CD1c-positive myeloid dendritic cell (primary cell): ENCODE data around the gene GLS.
"Not testable (repeated sequence)": the region's sequence is repeated elsewhere in the genome, so short reads cannot be mapped to it uniquely, and the experiment has no call there.

Experiments
- DNase-seq: peaks from one replicate; pipeline ENCODE4 v3.0.0-alpha.2; 2016; ENCODE audit errors: extremely low spot score

Gene GLS

DNA sequence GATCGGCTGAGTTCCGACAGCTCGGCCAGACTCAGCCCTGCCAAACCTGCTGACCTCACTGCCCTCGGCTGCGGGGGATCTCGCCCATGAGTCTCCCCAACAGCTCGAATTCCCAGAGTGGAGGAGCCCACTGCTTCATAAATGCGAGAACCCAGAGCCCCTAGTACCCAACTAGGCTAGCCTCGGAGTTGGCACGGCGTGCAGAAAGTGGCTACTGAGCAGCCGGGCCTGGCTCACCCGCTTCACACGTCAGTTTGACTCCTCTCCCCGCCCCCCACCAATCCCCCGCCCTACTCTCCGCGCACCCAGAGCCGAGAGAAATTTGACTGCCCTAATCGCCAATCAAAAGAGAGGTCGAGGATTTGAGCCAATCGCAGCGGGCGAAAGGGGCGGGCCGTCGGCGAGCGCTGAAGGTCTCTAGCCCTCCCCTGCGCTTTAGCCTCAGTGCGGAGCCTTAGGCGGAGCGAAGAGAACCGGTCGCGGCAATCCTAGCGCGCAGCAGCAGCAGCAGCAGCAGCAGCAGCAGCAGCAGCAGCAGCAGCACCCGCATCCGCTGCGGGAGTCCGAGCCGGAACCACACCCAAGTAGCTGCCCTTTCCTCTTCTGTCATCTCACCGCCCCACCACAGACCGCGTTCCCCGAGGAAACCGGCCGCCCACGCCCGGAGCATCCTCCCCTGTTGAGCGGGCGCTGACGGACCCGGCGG is at the start of gene GLS:
Gene GLS (plus strand): TSS at position 444 of the 706 bp plus-strand sequence. CDS start 264 bp downstream, outside the sequence.
- DNase-seq, result peak; percentile 98

DNA sequence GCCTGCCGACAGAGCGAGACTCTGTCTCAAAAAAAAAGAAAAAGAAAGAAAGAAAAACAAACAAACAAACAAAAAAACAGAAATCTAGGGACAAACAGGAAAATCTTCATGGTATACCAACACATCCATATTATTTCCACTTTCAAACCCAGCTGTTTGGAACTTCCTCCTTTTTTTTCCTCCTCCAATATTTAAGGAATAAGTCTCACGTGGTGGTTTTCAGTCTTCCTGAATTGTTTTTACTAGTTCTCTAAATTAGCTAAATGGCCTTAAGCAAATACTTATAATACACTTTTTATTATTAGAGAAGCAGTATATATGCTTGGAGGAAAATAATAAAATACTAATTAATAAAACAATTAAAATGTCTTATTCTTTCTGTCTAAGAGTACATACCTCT is 48.7 kb upstream of the GLS start:
- peak; percentile 42 for DNase-seq

DNA sequence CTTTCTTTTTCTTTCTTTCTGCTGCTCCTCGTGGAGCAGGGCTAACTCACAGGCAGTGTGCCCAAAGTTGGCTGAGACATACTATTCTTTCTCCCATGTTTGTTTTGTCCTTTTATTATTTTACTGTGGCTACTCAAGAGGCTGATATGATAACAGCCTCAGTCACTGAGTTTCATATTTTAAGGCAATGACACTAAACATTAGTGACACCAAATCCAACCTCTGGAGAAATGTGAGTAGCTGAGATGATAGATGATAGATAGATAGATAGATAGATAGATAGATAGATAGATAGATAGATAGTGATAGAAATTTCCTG is 45.8 kb upstream of the GLS start:
- DNase-seq, result no peak

DNA sequence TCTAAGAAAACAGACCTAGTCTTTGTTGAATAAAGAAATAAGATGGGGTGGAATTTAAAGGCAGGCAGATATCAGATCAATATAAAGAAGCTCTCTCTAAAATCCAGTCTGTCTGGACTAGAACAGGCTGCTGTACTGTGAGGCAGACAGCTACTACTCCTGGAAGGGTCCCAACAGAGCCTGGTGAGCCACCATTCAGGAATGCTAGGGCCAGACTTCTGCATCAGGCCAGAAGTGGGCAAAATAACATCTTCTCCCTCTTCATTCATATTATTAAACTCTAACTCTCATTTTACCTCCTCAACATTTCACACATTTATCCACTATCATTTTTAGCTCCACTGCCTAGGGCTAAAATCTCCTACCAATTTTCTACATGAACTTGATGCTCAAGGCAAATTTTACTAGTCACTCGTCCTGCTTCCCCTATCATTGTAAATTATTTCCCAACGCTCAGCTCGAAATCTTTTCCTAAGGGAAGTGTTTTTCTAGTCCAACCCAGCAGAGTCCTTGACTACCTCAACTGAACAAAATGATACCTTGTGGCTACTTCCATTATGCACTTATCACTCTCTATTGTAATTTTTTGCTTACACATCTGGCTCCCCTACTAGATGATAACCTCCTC is 45.2 kb upstream of the GLS start:
- DNase-seq, result no peak

DNA sequence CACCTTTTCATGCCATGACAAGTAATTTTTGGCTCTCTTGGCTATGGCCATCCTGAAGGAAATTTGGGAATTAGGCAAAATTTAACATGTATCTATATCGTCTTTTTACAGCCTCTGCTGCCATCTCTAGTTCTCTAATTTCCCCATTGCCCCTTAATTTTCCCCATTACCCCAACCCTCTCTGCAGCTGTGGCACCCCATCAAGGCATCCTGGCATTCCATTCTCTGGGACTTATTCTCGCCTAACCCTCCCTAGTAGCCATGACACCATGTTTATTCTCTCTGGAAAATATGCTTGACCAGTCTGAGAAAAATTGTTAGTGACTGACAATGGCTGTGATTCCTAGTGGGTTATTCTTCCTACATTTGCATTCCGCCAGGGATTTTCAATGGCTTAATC is 43.9 kb upstream of the GLS start:
- no peak for DNase-seq

DNA sequence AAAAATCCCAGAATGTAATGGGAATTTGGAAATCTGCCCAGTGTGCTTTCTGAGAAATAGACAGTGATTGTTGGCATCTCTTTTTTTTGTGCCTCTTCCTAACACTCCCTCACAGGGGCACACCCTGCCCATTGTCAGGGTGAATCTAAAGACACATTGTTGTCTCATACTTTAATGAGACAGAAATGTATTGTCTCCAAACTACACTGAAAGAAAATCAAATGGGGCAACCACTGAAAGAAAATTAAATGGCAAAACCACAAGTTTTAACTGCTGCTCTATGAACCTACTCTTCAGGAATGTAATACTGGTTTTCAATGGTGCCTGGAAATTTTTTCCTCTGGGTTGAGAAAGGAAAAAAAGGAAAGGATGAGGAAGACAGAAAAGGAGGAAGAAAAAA is 43.2 kb upstream of the GLS start:
- no peak for DNase-seq

DNA sequence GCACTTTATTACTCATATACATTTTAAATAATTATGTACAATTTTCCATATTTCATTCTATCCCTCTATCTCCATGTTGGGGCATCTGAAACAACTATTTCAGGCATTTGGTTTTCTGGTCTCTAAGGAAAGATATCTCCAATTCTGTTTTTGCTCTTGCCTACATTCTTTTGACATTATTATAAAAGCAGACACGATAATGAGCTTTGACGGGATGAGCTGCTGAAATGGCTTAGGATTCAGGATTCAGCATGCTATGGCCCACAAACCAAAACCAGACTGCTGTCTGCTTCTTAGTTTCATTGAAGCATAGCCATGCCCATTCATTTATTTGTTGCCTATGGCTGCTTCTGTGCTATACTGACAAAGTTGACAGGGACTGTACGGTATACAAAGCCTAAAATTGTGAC is 42.7 kb upstream of the GLS start:
- DNase-seq, result no peak

DNA sequence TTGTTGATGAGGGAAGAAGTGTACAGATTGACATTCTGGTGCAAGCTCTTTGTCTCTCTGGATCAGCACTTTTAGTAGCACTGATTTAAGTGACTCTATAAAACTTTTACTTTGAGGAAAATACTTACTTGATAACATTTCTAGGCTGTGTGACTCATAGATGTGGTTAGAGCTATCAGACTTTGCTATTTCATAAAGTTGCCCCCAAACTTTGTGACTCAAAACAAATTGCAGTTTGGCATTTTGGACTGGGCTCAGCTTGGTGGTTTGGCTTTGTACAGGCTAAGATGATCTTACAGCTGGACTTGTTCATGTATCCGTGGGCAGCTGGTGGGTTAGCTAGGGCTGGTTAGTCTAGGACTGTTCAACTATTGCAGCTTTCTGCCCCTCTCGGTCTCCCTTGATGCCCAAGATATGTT is 42.1 kb upstream of the GLS start:
- no peak for DNase-seq

DNA sequence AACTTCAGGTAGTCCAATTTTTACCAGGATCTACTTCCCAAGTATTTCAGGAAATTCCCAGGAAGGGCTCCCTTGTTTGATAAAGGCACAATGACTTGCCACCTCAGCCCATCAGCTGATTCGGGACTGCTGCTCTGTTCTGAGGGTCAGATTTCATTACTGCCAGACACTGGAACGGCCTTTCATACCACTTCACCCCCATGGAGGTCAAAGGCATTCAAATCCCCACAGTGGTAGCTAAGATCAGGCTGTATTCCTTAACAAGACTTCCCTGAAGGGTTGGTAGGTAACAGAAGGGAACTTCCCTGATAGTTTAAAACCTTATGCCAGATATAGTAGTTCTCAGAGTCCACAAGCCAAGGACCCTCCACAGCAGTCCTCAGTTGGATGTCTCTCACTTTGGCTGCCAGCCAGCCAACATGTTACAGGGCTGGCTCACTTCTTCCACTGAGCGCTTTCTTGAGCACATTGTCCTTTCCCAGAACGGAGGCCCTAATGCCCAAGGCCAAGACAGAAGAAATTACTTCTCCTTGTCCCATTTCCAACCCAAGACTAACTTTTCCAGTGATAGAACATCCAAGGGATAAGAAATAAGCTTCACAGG is 40.0 kb upstream of the GLS start:
- no peak for DNase-seq

DNA sequence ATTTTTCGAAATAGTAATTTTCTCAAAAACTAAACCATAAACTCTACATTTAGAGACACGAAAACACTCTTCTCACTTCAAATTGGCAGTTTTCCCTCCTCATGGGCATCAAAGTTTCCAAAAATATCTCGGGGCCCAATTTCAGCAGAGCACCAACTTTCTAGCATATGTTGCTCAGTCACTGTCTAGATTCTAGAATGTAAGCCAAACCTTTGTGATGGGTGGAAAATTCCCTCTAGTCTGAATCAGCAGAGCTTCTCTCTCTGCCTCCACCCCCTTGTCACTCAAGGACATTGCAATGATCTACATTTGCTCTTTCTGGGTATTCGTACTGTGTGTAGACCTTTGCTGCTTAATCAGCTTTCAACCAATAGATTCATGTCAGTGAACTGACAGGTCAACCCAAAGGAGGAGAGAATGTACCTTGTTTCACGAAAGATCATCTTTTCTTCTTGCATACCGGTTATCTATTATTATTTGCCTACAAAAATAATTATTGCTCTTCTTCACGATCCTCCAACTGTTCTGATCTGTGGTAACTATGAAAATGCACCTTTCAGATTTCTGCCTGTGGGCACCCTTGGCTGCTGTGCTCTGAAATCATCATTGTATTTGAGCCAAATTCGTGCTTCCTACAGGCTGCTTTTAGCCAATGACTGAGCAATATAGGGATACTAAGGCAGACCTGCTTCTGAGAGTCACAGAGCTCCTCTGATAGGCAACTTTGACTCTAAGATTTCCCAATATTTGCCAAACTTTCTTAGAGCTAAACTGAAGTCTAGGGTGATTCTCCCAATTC is 38.7 kb upstream of the GLS start:
- DNase-seq, result no peak

DNA sequence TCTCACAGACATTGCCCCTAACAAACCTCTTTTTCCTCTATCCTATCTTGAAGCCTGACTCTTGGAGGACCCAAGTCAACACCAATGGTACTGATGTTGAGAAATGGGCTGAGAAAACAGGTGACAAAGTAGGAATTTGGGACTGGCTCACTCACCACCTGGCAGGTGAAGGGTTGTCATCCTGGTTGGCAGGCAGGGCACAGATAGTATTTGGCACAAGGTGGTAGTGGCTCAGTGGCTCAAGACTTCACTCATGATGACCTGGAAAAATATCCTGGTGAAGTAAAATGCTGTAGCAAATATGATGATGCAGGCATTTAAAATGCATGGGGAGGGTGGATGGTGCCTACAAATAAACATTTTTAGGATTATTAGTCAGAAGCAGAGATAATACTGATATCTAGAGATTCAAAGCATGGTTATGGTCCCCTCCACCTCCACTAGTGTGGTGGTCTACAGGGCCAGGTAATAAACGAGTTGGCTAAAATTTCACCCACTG is 38.0 kb upstream of the GLS start:
- DNase-seq, result no peak

DNA sequence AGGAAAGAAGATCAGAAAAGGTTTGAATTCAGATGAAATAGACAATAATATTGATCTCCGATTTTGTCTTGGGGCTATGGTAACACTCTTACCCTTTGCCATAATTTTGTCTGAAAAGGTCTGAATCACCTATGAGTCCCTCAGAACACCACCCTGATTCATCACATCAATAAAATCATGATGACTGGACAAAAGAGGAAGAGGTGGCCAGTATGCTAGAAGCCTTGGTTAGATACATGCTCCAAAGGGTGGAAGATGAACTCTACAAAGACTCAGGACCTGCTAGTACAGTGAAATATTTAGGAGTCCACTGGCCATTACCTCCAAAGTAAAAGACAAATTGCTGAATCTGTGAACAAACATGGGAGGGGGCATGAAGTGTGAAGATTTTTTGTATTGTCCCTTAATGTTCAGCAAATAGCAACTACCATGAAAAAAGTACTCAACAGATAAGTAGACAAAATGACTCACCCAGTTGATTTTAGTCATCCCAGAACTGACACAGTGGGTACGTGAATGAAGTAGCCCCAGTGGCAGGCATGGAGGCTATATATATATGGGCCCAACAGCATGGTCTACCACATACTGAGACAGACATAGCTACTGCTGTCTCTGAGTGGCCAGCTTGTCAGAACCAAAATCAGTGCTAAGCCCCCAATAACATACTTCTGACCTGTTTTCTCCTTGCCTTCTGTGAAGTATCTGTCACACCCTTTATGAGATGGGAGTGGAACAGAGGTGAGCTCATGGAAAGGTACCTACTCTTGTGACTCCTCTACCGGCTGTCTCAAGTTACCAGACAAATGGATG is 36.5 kb upstream of the GLS start:
- DNase-seq, result no peak

DNA sequence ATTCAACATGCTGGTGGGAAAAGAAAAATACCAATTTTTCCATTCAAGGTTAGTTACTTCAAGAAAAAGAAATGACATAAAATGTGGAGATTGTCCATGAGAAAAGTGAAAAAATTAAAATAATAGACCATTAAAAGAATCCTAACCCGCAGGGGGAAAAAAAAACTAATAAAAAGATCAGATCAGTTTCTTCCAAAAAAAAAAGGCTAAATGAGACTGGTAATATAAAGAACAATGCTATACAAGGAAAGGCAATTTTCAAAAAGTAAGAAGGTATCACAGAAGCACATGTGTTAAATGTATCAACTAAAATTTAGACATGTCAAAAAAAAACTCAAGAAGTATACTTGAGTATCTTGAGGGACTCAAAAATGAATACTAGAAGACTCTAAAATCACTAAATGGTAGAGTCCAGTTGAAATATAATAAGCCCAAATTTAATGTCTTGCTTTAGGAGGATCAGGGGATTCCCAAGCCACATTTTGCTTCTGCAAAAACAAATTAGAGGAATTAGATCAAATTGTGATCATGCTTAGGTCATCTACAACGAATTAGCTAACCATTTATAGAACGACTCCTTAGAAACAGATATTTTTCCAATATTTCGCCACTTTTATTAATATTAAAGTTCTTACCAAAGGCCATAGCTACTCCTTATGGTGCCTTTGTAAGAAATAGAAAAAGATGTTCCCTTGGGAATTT is 35.8 kb upstream of the GLS start:
- no peak for DNase-seq

DNA sequence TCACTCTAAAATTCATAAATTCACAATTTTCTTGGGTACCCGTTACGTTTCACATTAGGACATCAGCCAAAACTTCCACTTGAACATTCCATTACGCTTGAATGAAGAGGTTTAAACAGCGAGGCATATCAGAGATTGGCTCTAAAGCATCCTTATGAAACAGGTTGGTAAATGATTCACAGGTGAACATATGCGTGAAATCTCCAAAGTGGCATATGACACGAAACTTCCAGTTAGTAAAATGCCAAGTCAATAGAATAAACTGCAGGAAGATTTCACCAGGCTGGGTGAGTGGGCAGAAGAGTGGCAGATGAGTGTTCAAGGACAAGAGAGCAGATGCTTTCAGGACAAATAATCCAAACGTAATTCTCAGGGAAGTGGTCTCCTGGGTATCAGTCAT is 33.9 kb upstream of the GLS start:
- DNase-seq, result no peak

DNA sequence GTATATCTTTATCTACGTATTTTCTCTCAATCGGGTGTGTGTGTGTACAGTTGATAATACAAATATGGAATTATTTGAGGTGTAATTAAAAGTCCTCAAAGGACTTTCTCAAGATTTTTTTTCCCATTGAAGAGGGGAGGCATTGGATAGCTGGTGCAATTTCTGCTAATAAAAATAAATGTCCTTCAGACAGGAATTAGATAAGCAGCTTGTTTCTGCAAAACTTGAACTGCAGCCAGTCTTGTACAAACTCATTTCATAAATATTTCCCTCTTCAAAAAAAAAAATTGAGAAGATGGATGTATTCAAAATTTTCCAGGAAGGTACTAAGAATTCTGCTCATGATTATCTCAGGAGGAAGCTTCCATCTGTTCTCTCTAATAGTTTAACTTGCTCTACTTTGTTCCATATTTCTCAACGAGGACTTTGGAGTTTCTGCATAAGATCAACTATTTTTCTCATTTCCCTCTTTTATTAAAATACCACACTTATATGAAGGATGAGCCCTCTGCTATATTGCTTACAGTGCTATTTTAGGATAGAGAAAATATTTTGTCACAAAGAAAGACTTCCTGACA is 33.0 kb upstream of the GLS start:
- DNase-seq, result no peak

DNA sequence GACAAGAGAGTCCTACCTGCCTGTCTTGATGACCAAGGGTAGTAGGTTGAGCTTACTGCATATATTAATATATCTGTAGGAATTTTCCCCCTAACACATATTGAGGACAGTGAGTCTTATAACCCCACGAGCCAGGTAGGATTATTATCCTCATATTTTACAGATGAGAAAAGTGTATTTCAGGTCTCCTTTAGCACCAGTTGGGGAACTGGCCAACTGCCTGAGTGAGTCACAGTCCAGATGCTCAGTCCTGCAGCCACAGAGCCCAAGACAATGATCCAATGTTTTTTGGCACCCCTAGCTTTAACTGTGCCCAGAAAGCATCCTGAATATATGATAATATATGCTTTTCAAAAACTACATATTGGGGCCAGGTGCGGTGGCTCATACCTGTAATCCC is 30.8 kb upstream of the GLS start:
- DNase-seq, result no peak

DNA sequence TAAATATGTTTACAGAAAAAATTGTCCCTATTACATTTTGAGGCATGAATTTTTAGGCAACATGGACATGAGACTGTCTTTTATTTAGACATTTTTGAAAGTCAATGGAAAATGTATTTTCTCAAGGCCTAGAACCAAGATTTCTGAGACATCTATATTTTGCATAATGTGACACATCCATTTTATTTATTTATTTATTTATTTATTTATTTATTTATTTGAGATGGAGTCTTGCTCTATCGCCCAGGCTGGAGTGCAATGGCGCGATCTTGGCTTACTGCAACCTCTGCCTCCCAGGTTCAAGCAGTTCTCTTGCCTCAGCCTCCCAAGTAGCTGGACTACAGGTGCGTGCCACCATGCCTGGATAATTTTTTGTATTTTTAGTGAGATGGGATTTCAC is 27.6 kb upstream of the GLS start:
- not testable (repeated sequence) for DNase-seq

DNA sequence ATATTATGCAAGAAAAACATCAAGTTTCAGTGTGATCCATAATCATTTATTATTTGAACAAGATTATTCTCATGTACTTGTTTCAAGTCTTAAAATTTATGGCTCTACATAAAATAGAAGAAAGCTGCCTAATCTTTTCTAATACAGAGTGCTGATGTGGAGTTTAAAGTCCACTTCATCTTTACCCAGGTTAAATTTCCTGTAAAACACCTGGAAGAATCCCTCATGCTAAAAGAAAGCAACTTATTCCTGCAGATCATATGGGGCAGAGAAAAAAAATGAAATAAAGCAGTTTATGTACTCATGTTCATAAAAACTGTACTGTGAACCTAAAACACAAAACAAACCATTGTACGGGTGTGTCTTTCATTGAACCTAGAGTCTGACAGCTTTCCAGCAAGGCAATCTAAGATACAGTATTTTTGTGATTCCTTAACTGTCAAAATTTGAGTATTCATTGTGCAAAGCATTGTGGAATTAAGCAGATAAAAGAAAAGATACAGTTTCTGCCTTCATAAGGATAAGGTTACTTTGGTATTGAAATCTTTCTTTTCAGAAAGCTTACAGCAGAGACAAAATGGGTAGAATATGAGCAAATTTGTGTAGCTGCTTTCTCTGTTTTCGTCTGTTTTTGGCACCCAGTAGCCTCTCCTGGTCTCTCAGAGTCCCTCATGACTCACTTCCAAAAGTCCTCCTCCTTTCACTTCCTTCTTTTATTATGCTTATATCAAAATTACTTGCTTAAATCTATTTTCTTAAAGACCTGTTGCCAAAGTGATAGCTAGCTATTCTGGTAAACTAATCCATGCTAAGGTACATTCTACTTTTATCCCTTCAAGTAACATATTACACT is 26.9 kb upstream of the GLS start:
- peak; percentile 46 for DNase-seq

DNA sequence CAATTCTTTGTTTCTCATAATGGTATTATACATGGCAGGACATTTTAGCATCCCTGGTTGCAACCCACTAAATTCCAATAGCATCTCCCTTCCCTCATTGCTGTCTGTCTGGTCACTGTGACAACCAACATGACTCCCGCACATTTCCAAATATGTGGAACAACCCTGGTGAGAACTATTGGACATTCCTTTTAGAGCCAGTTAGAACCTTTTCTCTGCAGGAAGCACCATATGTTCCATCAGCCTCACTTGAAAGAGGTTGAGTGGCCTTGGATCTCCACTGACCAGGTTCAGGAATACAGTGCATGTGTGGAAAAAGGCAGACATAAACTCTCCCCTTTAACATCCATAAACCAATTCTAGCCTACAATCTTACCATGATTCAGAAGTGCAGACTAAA is 25.9 kb upstream of the GLS start:
- no peak for DNase-seq

DNA sequence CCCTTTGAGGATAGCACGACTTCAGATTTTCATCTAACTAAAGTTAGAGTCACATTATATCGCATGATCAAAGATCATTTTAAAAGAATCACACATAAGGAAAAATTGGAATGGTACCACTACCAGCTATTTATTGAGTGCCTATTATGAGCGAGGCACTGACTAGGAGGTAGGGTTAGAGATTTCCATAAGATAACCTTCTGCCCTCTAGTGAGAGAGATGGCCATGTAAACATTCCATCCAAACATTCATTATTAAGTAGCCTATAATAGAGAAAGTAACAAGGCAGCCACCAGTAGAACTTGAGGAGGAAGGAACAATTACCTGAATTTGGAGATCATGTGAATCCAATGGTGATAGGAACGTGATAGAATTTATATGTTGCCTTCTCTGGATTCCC is 25.4 kb upstream of the GLS start:
- no peak for DNase-seq
